Neural progenitor cell (in vitro differentiated cells): ENCODE measurements around the gene CLSTN3.

Source experiments
- CTCF ChIP-seq: fragments of 200-600 bp; sonication (generic); IDR thresholded peaks from 2 replicates; pipeline ENCODE4 v1.5.1; 2017; ENCODE audit warnings: antibody characterized with exemption, mild to moderate bottlenecking
- EZH2 ChIP-seq: fragments of 200-600 bp; sonication (generic); IDR thresholded peaks from 2 replicates; pipeline ENCODE4 v1.6.1; 2017; ENCODE audit warnings: antibody characterized with exemption, mild to moderate bottlenecking, moderate library complexity

GRCh38 chr12:7093486-7093885 is 36.7 kb upstream of the CLSTN3 start:
- TF ChIP-seq CTCF = no peak
- TF ChIP-seq EZH2 = no peak
